ENCODE data around the gene TBXA2R. TPM values are rescaled to one million over a fixed set of nuclear protein-coding genes. Genes with fewer than 3 reads are reported as not detected.
"Not testable (repeated sequence)": the region's sequence is repeated elsewhere in the genome, so short reads cannot be mapped to it uniquely, and the experiment has no call there.

The TBXA2R gene
- total and polyA plus RNA-seq, 8 donors: 0.42 to 1.5 (median 0.73) TPM

DNA sequence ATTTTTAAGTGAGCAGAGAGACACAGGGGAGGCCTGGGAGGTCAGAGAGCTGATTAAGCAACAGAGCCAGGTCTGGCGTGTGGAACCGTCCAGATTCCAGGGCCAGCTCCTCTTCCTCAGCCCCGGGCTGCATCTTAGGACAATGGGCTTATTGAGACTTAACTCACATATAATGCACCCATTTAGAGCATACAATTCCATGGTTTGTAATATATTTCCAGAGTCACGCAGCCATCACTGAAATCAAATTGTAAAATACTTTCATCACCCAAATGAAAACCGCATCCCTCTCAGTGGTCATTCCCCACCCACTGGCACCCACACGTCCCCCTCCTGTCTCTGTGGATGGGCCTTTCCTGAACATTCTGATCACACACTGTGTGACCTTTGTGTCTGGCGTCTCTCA is 36.1 kb downstream of the TBXA2R start:
- intact Hi-C loops (cut with DNase I): no loop called here
- Histone ChIP-seq H3K27me3 (no peaks in the 10 kb centered on the region), H3K36me3 (no peaks in the 10 kb centered on the region), H3K27ac (no peak overlapping the region), H3K4me3 (no peak overlapping the region), H3K9me3 (no peaks in the 10 kb centered on the region), H3K4me1 (no peaks in the 10 kb centered on the region)
- TF ChIP-seq, protein P1, sequence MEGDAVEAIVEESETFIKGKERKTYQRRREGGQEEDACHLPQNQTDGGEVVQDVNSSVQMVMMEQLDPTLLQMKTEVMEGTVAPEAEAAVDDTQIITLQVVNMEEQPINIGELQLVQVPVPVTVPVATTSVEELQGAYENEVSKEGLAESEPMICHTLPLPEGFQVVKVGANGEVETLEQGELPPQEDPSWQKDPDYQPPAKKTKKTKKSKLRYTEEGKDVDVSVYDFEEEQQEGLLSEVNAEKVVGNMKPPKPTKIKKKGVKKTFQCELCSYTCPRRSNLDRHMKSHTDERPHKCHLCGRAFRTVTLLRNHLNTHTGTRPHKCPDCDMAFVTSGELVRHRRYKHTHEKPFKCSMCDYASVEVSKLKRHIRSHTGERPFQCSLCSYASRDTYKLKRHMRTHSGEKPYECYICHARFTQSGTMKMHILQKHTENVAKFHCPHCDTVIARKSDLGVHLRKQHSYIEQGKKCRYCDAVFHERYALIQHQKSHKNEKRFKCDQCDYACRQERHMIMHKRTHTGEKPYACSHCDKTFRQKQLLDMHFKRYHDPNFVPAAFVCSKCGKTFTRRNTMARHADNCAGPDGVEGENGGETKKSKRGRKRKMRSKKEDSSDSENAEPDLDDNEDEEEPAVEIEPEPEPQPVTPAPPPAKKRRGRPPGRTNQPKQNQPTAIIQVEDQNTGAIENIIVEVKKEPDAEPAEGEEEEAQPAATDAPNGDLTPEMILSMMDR (IDR thresholded peaks at IDR 0.05): no peak
- FAIRE-seq (no peak), ATAC-seq (no peak), DNase-seq (peak in 1 of 6 donors; percentile 11)
- 55 to 58% methylated on average over 7 of the region's 7 CpGs for WGBS, 2 donors

DNA sequence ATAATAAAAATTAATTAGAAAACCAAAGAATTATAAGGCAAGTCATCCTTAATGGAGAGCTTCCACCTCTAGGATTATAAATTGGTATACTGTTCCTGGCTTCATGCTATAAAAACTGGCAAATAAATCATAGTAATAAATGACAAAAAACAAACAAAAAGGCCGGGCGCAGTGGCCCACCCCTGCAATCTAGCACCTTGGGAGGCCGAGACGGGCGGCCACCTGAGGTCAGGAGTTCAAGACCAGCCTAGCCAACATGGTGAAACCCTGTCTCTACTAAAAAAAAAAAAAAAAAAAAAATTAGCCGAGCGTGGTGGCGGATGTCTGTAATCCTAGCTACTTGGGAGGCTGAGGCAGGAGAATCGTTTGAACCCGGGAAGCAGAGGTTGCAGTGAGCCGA is 36.6 kb downstream of the TBXA2R start:
- H3K27ac ChIP-seq; H3K4me3 ChIP-seq; H3K4me1 ChIP-seq; ATAC-seq; DNase-seq; H3K36me3 ChIP-seq; H3K27me3 ChIP-seq; H3K9me3 ChIP-seq; intact Hi-C loops (cut with DNase I); FAIRE-seq: not testable (repeated sequence)
- 63 to 74% methylated on average over 8 to 11 of the region's 11 CpGs for WGBS, 2 donors

DNA sequence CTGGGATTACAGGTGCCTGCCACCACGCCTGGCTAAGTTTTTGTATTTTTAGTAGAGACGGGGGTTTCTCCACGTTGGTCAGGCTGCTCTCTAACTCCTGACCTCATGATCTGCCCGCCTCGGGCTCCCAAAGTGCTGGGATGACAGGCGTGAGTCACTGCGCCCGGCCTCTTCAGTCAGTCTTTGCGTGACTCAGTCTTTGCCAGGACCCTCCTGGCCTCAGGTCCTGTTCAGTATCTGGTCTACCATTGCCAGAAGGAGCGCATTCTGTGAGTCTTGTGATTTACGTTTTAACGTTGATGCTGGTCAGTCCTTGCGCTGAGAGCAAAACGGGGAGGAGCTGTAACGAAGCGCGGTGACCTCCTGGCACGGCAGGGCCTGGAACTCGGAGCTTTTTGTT is 41.5 kb downstream of the TBXA2R start:
- ATAC-seq (no peak), FAIRE-seq (no peak), DNase-seq (no peak)
- Histone ChIP-seq H3K36me3 (no peaks in the 10 kb centered on the region), H3K4me3 (no peak overlapping the region), H3K27me3 (no peaks in the 10 kb centered on the region), H3K27ac (no peak overlapping the region), H3K9me3 (no peaks in the 10 kb centered on the region), H3K4me1 (no peaks in the 10 kb centered on the region)
- TF ChIP-seq, protein P1 (IDR thresholded peaks at IDR 0.05): no peak
- WGBS, 2 donors: 81 to 85% methylated on average over 19 of the region's 19 CpGs
- intact Hi-C loops (cut with DNase I): no loop called here

DNA sequence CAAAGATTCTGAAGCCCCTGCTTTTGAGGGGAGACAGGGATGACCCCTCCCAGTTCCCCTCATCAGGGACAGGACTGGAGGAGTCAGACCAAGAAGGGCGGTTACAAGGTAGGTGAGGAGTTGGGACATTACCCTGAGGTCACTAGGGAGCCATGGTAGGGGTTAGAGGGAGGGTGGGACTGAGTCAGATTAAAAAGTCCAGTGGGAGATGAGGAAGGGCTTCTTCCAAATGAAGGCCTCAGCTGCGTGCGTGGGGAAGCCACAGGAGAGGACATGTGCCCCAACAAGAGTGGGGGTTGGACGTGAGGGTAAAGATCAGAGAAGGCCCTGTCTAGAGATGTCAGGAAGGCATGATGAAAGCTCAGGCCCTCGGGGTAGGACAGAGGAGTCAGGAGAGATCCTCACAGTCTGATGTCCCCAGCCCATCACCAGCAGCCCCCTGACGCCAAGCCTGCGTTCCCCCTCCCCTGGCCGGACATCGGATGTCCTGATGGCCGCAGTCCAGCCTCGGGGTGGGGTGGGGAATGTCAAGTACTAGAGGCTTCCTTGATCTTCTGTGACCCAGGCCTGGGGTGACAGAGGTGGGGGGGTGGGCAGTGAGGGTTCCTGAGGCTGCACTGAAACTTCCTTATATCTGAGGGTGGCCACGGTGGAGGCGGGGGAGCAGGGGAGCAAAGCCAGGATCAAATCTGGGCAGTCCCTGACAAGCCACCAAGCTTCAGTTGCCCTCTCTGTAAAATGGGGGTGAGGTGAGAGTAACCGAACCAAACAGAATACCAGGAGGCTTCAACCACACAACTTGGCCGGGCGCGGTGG is 42.8 kb downstream of the TBXA2R start:
- 73 to 80% methylated on average over 15 to 17 of the region's 17 CpGs for WGBS, 2 donors
- H3K4me1 ChIP-seq: no peaks in the 10 kb centered on the region
- DNase-seq (peak in 1 of 6 donors; percentile 63), ATAC-seq (no peak), FAIRE-seq (no peak)
- H3K9me3 ChIP-seq: no peaks in the 10 kb centered on the region
- TF ChIP-seq, protein P1 (IDR thresholded peaks at IDR 0.05): no peak
- no peak overlapping the region for H3K27ac ChIP-seq
- no peaks in the 10 kb centered on the region for H3K36me3 ChIP-seq
- H3K27me3 ChIP-seq: no peaks in the 10 kb centered on the region
- intact Hi-C loops (cut with DNase I): no loop called here
- no peak overlapping the region for H3K4me3 ChIP-seq

DNA sequence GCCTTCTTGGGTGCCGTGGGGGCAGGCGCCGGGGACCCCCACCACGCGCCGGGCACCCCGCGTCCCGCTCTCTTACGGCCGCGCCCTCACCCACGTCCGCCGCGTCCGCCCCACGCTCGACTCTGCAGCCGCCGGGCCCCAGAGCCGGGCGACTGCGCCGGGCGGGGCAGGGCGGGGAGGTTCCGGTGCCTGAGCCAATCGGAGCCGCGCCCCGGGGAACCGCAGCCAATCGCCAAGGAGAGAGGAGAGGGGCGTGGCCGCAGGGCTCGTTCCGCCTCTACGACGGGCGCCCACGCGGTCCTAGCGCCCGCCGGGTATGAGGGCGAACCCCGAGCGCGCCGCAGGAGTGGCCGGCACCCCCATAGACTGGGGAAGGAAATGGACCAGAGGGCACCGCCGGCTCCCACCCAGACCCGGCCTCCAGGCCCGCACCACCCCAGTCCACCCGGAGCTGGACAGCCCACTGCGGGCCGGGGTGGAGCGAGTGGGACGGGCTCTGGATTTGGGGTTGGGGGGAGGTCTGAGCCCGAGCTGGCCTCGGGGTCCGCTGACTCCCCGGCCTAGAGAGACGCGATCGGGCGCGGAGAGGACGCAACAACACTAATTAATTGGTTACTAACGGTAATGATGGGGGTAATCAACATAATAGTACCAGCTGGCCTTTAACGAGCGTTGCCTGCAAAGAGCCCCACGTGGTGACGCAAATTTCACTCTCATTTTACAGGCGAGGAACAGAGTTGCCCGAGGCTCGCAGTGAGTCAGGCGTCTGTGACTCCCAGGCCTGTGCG is 49.0 kb downstream of the TBXA2R start, which contains the start of gene MFSD12:
Gene MFSD12, minus strand, starts transcription at position 126 of the 788 bp plus-strand sequence. CDS start 183 bp downstream, outside the sequence.
- intact Hi-C loops (cut with DNase I): no loop called here
- Histone ChIP-seq H3K27me3 (no peaks in the 10 kb centered on the region), H3K9me3 (no peaks in the 10 kb centered on the region), H3K4me3 (peak within 1 kb of the TSS; percentile 76 to 95 (median 88)), H3K4me1 (peaks cover 0 to 11% (median 8%) of the 10 kb centered on the region in 3 donors), H3K27ac (peak within 1 kb of the TSS in 3 of 4 donors; percentile 28 to 70 (median 65)), H3K36me3 (no peaks in the 10 kb centered on the region)
- DNase-seq (peak; percentile 91 to 99 (median 96)), FAIRE-seq (no peak), ATAC-seq (peak; percentile 96 to 99 (median 98))
- TF ChIP-seq, protein P1 (IDR thresholded peaks at IDR 0.05): no peak
- WGBS, 2 donors: 1% methylated on average over 55 to 81 of the region's 81 CpGs

All from pancreas (tissue), 10 donors.